Measurements from ENCODE around the gene TSPAN11. TPM values are rescaled to one million over a fixed set of nuclear protein-coding genes. Genes with fewer than 3 reads are reported as not detected.
"Not testable (repeated sequence)": the region's sequence is repeated elsewhere in the genome, so short reads cannot be mapped to it uniquely, and the experiment has no call there.

Gene TSPAN11
- total RNA-seq, 5 donors from 2014 or later (not counting 1 experiment from before 2014, with no cell fraction given): not detected

GRCh38 chr12:31020385-31021166 is 94.0 kb downstream of the TSPAN11 start:
- 85% methylated on average over 5 of the region's 11 CpGs for WGBS (ENCODE audit: insufficient coverage)
- Histone ChIP-seq H3K4me3 (ENCODE audit: control insufficient read depth in 1 of 2, extremely low read depth in 1 of 2, low read length in 1 of 2) (no peak overlapping the region), H3K36me3 (ENCODE audit: control insufficient read depth in 2 of 2, extremely low read depth in 1 of 2, insufficient read depth in 1 of 2, low read length in 1 of 2) (no peaks in the 10 kb centered on the region), H3K27ac (ENCODE audit: low read length) (no peak overlapping the region), H3K4me1 (ENCODE audit: control insufficient read depth in 1 of 2, extremely low read depth in 1 of 2, insufficient read depth in 2 of 2, low read length in 2 of 2) (no peaks in the 10 kb centered on the region), H3K9me3 (no peaks in the 10 kb centered on the region), H3K27me3 (replicated peaks in 1 of 2; ENCODE audit: control insufficient read depth in 2 of 2, extremely low read depth in 1 of 2, insufficient read depth in 2 of 2, low read length in 1 of 2) (peaks cover 0 to 16% of the 10 kb centered on the region in 2 experiments)
- Mint-ChIP-seq H3K27ac (no peak overlapping the region), H3K27me3 (peaks cover 0 to 14% of the 10 kb centered on the region in 2 donors), H3K4me3 (no peak overlapping the region), H3K4me1 (no peaks in the 10 kb centered on the region), H3K36me3 (no peaks in the 10 kb centered on the region), H3K9me3 (peaks cover 0 to 4% (median 0%) of the 10 kb centered on the region in 3 donors)
- DNase-seq (peak in 1 of 35 experiments; percentile 5), ATAC-seq (replicated peaks in 1 of 4) (no peak)
- CTCF ChIA-PET: no interaction called here
- POLR2A ChIA-PET: no interaction called here

GRCh38 chr12:31021181-31021580 is 94.6 kb downstream of the TSPAN11 start:
- no peak overlapping the region for H3K27ac Mint-ChIP-seq
- ChIA-PET POLR2A (no interaction called here), CTCF (no interaction called here)
- peaks cover 0 to 4% (median 0%) of the 10 kb centered on the region in 3 donors for H3K9me3 Mint-ChIP-seq
- WGBS (ENCODE audit: insufficient coverage): no CpG with 5 or more reads among the region's 3 CpGs
- H3K36me3 Mint-ChIP-seq: no peaks in the 10 kb centered on the region
- ATAC-seq (replicated peaks in 1 of 4) (no peak), DNase-seq (no peak)
- H3K4me1 Mint-ChIP-seq: no peaks in the 10 kb centered on the region
- H3K4me3 Mint-ChIP-seq: no peak overlapping the region
- Histone ChIP-seq H3K4me3 (ENCODE audit: control insufficient read depth in 1 of 2, extremely low read depth in 1 of 2, low read length in 1 of 2) (no peak overlapping the region), H3K27me3 (replicated peaks in 1 of 2; ENCODE audit: control insufficient read depth in 2 of 2, extremely low read depth in 1 of 2, insufficient read depth in 2 of 2, low read length in 1 of 2) (peaks cover 0 to 16% of the 10 kb centered on the region in 2 experiments), H3K4me1 (ENCODE audit: control insufficient read depth in 1 of 2, extremely low read depth in 1 of 2, insufficient read depth in 2 of 2, low read length in 2 of 2) (no peaks in the 10 kb centered on the region), H3K36me3 (ENCODE audit: control insufficient read depth in 2 of 2, extremely low read depth in 1 of 2, insufficient read depth in 1 of 2, low read length in 1 of 2) (no peaks in the 10 kb centered on the region), H3K9me3 (no peaks in the 10 kb centered on the region), H3K27ac (ENCODE audit: low read length) (no peak overlapping the region)
- peaks cover 0 to 14% of the 10 kb centered on the region in 2 donors for H3K27me3 Mint-ChIP-seq

DNA sequence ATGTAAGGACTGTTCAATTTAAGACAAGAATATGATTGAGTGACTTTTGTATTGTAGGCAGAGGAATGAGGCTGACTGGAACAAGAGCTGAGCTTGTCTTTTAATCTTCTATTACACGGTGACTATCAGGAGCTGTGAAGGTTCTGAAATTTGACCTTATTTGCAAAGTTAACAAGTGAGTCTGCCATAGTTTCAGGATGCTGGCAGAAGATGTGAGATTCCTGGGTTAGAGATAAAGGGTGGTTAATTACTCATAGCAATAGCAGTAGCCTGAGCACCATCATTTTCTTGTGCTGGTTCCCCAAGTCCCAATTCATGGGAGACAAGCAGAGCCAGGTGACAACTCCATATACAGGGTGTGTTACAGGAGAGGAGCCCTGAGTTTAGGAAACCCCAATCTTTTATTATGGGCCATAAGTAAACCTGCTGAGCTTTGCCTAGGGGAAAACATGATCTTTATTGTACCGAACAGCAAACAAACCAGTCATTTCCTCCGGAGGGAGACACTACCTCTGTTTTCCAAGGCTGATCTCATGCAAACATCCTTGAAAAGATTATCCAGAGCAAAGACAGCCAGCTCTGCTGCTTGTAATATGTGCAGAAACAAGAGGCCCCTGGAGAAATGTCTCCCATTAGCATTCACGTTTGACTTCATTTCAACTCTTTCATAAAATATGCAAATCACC is 95.4 kb downstream of the TSPAN11 start:
- no peak overlapping the region for H3K27ac ChIP-seq (ENCODE audit: low read length)
- peaks cover 0 to 16% of the 10 kb centered on the region in 2 experiments for H3K27me3 ChIP-seq (replicated peaks in 1 of 2; ENCODE audit: control insufficient read depth in 2 of 2, extremely low read depth in 1 of 2, insufficient read depth in 2 of 2, low read length in 1 of 2)
- no peak overlapping the region for H3K4me3 Mint-ChIP-seq
- peaks cover 0 to 13% of the 10 kb centered on the region in 2 donors for H3K27me3 Mint-ChIP-seq
- DNase-seq (no peak), ATAC-seq (replicated peaks in 1 of 4) (no peak)
- WGBS (ENCODE audit: insufficient coverage): 77% methylated on average over 3 of the region's 4 CpGs
- peaks cover 0 to 4% (median 0%) of the 10 kb centered on the region in 3 donors for H3K9me3 Mint-ChIP-seq
- ChIA-PET POLR2A (no interaction called here), CTCF (no interaction called here)
- no peaks in the 10 kb centered on the region for H3K4me1 Mint-ChIP-seq
- H3K36me3 Mint-ChIP-seq: no peaks in the 10 kb centered on the region
- H3K4me1 ChIP-seq (ENCODE audit: control insufficient read depth in 1 of 2, extremely low read depth in 1 of 2, insufficient read depth in 2 of 2, low read length in 2 of 2): no peaks in the 10 kb centered on the region
- H3K36me3 ChIP-seq (ENCODE audit: control insufficient read depth in 2 of 2, extremely low read depth in 1 of 2, insufficient read depth in 1 of 2, low read length in 1 of 2): no peaks in the 10 kb centered on the region
- H3K27ac Mint-ChIP-seq: no peak overlapping the region
- no peak overlapping the region for H3K4me3 ChIP-seq (ENCODE audit: control insufficient read depth in 1 of 2, extremely low read depth in 1 of 2, low read length in 1 of 2)
- no peaks in the 10 kb centered on the region for H3K9me3 ChIP-seq

GRCh38 chr12:31023271-31023724 is 96.8 kb downstream of the TSPAN11 start:
- 73% methylated on average over 8 of the region's 11 CpGs for WGBS (ENCODE audit: insufficient coverage)
- no peak for DNase-seq
- Mint-ChIP-seq H3K27me3 (peaks cover 0 to 13% of the 10 kb centered on the region in 2 donors), H3K4me3 (no peak overlapping the region), H3K9me3 (peaks cover 0 to 4% (median 0%) of the 10 kb centered on the region in 3 donors), H3K36me3 (no peaks in the 10 kb centered on the region), H3K27ac (no peak overlapping the region), H3K4me1 (no peaks in the 10 kb centered on the region)
- no peak overlapping the region for H3K27ac ChIP-seq (ENCODE audit: low read length)
- H3K4me3 ChIP-seq (ENCODE audit: control insufficient read depth in 1 of 2, extremely low read depth in 1 of 2, low read length in 1 of 2): no peak overlapping the region
- no peak for ATAC-seq (replicated peaks in 1 of 4)
- ChIA-PET POLR2A (no interaction called here), CTCF (no interaction called here)
- no peaks in the 10 kb centered on the region for H3K9me3 ChIP-seq
- H3K4me1 ChIP-seq (ENCODE audit: control insufficient read depth in 1 of 2, extremely low read depth in 1 of 2, insufficient read depth in 2 of 2, low read length in 2 of 2): no peaks in the 10 kb centered on the region
- peaks cover 0 to 14% of the 10 kb centered on the region in 2 experiments for H3K27me3 ChIP-seq (replicated peaks in 1 of 2; ENCODE audit: control insufficient read depth in 2 of 2, extremely low read depth in 1 of 2, insufficient read depth in 2 of 2, low read length in 1 of 2)
- H3K36me3 ChIP-seq (ENCODE audit: control insufficient read depth in 2 of 2, extremely low read depth in 1 of 2, insufficient read depth in 1 of 2, low read length in 1 of 2): no peaks in the 10 kb centered on the region

DNA sequence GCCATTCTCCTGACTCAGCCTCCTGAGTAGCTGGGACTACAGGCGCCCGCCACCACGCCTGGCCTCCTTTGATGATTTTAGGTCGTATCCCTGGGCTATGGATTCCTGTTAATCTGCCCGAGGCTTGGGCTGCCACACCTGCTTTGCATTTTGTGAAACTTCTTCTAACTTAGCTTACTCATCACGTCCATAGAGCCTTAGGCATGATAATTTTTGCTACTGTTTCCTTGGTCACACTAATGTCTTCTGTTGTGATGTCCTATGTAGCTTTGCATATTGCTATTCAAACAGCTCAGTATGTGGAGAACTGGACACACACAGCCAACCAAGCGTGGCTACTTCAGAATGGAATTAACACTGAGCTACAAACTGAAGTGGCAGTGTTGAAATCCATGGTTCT is 99.7 kb downstream of the TSPAN11 start:
- 97% methylated on average over 5 of the region's 7 CpGs for WGBS (ENCODE audit: insufficient coverage)
- no peaks in the 10 kb centered on the region for H3K4me1 Mint-ChIP-seq
- H3K4me3 Mint-ChIP-seq: no peak overlapping the region
- no peaks in the 10 kb centered on the region for H3K36me3 Mint-ChIP-seq
- ATAC-seq (replicated peaks in 1 of 4) (no peak), DNase-seq (no peak)
- H3K9me3 Mint-ChIP-seq: no peaks in the 10 kb centered on the region
- H3K27me3 Mint-ChIP-seq: peaks cover 0 to 6% of the 10 kb centered on the region in 2 donors
- CTCF ChIA-PET: interaction anchor here in 1 of 2 donors (0.6 kb wide), 1 partner anchor 227 kb away, joined by 3 read pairs; no protein-coding TSS in a partner anchor
- no peak overlapping the region for H3K4me3 ChIP-seq (ENCODE audit: control insufficient read depth in 1 of 2, extremely low read depth in 1 of 2, low read length in 1 of 2)
- no peaks in the 10 kb centered on the region for H3K36me3 ChIP-seq (ENCODE audit: control insufficient read depth in 2 of 2, extremely low read depth in 1 of 2, insufficient read depth in 1 of 2, low read length in 1 of 2)
- no peaks in the 10 kb centered on the region for H3K9me3 ChIP-seq
- no peak overlapping the region for H3K27ac ChIP-seq (ENCODE audit: low read length)
- H3K4me1 ChIP-seq (ENCODE audit: control insufficient read depth in 1 of 2, extremely low read depth in 1 of 2, insufficient read depth in 2 of 2, low read length in 2 of 2): no peaks in the 10 kb centered on the region
- POLR2A ChIA-PET: no interaction called here
- peaks cover 0 to 7% of the 10 kb centered on the region in 2 experiments for H3K27me3 ChIP-seq (replicated peaks in 1 of 2; ENCODE audit: control insufficient read depth in 2 of 2, extremely low read depth in 1 of 2, insufficient read depth in 2 of 2, low read length in 1 of 2)
- H3K27ac Mint-ChIP-seq: no peak overlapping the region

- H3K4me1 Mint-ChIP-seq; H3K4me1 ChIP-seq (ENCODE audit: control insufficient read depth in 1 of 2, extremely low read depth in 1 of 2, insufficient read depth in 2 of 2, low read length in 2 of 2); H3K27ac ChIP-seq (ENCODE audit: low read length); H3K27me3 Mint-ChIP-seq; H3K9me3 ChIP-seq; H3K4me3 Mint-ChIP-seq; H3K4me3 ChIP-seq (ENCODE audit: control insufficient read depth in 1 of 2, extremely low read depth in 1 of 2, low read length in 1 of 2); H3K36me3 ChIP-seq (ENCODE audit: control insufficient read depth in 2 of 2, extremely low read depth in 1 of 2, insufficient read depth in 1 of 2, low read length in 1 of 2); POLR2A ChIA-PET; H3K9me3 Mint-ChIP-seq; H3K36me3 Mint-ChIP-seq; ATAC-seq (replicated peaks in 1 of 4); H3K27ac Mint-ChIP-seq; DNase-seq: not testable (repeated sequence)
- WGBS (ENCODE audit: insufficient coverage): 47% methylated on average over 2 of the region's 5 CpGs
- CTCF ChIA-PET: interaction anchor here in 1 of 2 donors (0.5 kb wide), 1 partner anchor 267 kb away, joined by 4 read pairs; no protein-coding TSS in a partner anchor
- peaks cover 0 to 11% of the 10 kb centered on the region in 2 experiments for H3K27me3 ChIP-seq (replicated peaks in 1 of 2; ENCODE audit: control insufficient read depth in 2 of 2, extremely low read depth in 1 of 2, insufficient read depth in 2 of 2, low read length in 1 of 2)
Measured at GRCh38 chr12:31027006-31027405, 100.5 kb downstream of the TSPAN11 start.

All from T-cell (primary cell).